HepG2 (cell line): Measurements from ENCODE around the gene GLDC. TPM values are rescaled to one million over a fixed set of nuclear protein-coding genes. Genes with fewer than 3 reads are reported as not detected.

ENCODE experiments used
- CENPX ChIP-seq: sonication (generic); formaldehyde crosslinking; IDR thresholded peaks from 2 replicates; pipeline ENCODE4 v1.9.0; 2021; ENCODE audit warnings: mild to moderate bottlenecking, missing genetic modification reagents, moderate library complexity
- CHD2 ChIP-seq: IDR thresholded peaks from 2 replicates; pipeline ENCODE4 v1.6.1; 2011; ENCODE audit warnings: low read depth, low read length, improper control_type of control experiment
- EHMT2 ChIP-seq: fragments of 200-600 bp; sonication (generic); IDR thresholded peaks from 2 replicates; pipeline ENCODE4 v1.7.0; 2017; ENCODE audit warnings: antibody characterized with exemption, low read depth, low read length, borderline replicate concordance
- GATA4 ChIP-seq: sonication (generic); IDR thresholded peaks from 2 replicates; pipeline ENCODE4 v1.6.1; 2016; ENCODE audit warnings: antibody characterized with exemption, low read depth, borderline replicate concordance
- JARID2 ChIP-seq: sonication (generic); formaldehyde crosslinking; IDR thresholded peaks from 2 replicates; pipeline ENCODE4 v1.8.1; 2023; ENCODE audit warnings: missing genetic modification reagents, inconsistent platforms; ENCODE audit not compliant: insufficient replicate concordance
- KDM6A ChIP-seq: IDR thresholded peaks from 2 replicates; pipeline ENCODE4 v1.6.1; 2016; ENCODE audit warnings: low read depth
- POGZ ChIP-seq: sonication (generic); formaldehyde crosslinking; IDR thresholded peaks from 2 replicates; pipeline ENCODE4 v1.4.0; 2020; ENCODE audit warnings: mild to moderate bottlenecking, missing genetic modification reagents
- STAG1 ChIP-seq: sonication (generic); formaldehyde crosslinking; IDR thresholded peaks from 2 replicates; pipeline ENCODE4 v1.4.0; 2020; ENCODE audit warnings: missing genetic modification reagents
- ZNF468 ChIP-seq: sonication (generic); formaldehyde crosslinking; IDR thresholded peaks from 2 replicates; pipeline ENCODE4 v1.8.0; 2022; ENCODE audit warnings: mild to moderate bottlenecking, moderate library complexity, missing genetic modification reagents
- ZNF772 ChIP-seq: sonication (generic); formaldehyde crosslinking; IDR thresholded peaks from 2 replicates; pipeline ENCODE4 v1.5.0; 2020; ENCODE audit warnings: mild to moderate bottlenecking, missing genetic modification reagents
- ZSCAN22 ChIP-seq: sonication (generic); formaldehyde crosslinking; IDR thresholded peaks from 2 replicates; pipeline ENCODE4 v1.4.0; 2020; ENCODE audit warnings: mild to moderate bottlenecking, missing genetic modification reagents
- polyA plus RNA-seq, 8 experiments: library from polyadenylated mRNA; depleted of rRNA in 3 of 8; stranded (reverse) in 7 of 8; unstranded in 1 of 8; fragments of >200 nt; fragmentation: Illumina TruSeq in 4 of 8; extraction: Trizol in 4 of 8; gene quantifications; 2 replicates each; pipeline versions ENCODE4 v1.2.1 to v1.2.3, GENCODE V29; 2011 to 2016; ENCODE audit warnings: low read depth in 4 of 8, missing spikeins in 1 of 8, mixed read lengths in 1 of 8; ENCODE audit not compliant: insufficient read depth in 1 of 8
- total RNA-seq, 5 experiments: library from RNA; depleted of rRNA; stranded (reverse); fragments of >200 nt; fragmentation: Illumina TruSeq; extraction: Trizol; gene quantifications; 2 replicates each; pipeline ENCODE4 v1.2.3, GENCODE V29; 2016; ENCODE audit warnings: low read depth in 1 of 5
- TF ChIP-seq, protein P1 (sequence below): sonication (generic); formaldehyde crosslinking; IDR thresholded peaks from 2 replicates; pipeline ENCODE4 v1.5.0; 2020; ENCODE audit warnings: mild to moderate bottlenecking, missing genetic modification reagents
- TF ChIP-seq, protein P2 (sequence below): sonication (generic); formaldehyde crosslinking; IDR thresholded peaks from 2 replicates; pipeline ENCODE4 v1.5.0; 2020; ENCODE audit warnings: missing genetic modification reagents
- TF ChIP-seq, protein P3 (sequence below): sonication (generic); formaldehyde crosslinking; IDR thresholded peaks from 2 replicates; pipeline ENCODE4 v1.5.0; 2020; ENCODE audit warnings: mild to moderate bottlenecking, missing genetic modification reagents
- TF ChIP-seq, protein P4 (sequence below): sonication (generic); formaldehyde crosslinking; IDR thresholded peaks from 2 replicates; pipeline ENCODE4 v1.4.0; 2020; ENCODE audit warnings: missing genetic modification reagents, borderline replicate concordance
- TF ChIP-seq, protein P5 (sequence below): sonication (generic); formaldehyde crosslinking; IDR thresholded peaks from 2 replicates; pipeline ENCODE4 v1.4.0; 2020; ENCODE audit warnings: mild to moderate bottlenecking, missing genetic modification reagents
- TF ChIP-seq, protein P6 (sequence below): sonication (generic); formaldehyde crosslinking; IDR thresholded peaks from 2 replicates; pipeline ENCODE4 v1.5.0; 2020; ENCODE audit warnings: missing genetic modification reagents

GLDC gene
- total and polyA plus RNA-seq, 2 of the 13 experiments (the other 11 are each of a cell fraction or from before 2014, with no cell fraction given) = 59.3 to 115 TPM

DNA sequence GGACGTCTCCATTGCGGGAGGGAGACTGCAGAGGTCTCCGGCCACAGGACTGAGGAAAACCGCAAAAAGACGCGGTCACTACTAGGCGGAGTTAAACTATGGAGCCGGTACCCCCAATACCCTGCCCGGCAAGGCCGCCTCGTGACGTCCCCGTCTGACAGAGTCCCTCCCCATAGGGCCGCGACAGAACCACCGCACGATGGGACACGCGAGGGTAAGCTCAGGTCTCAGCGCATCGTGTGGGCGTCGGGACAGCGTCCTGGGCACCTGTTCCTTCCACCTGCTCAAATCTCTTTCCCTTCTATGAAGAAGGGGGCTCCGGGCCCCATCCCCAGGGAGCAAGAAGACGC, 35.2 kb upstream of the GLDC start (continued):
- TF ChIP-seq CENPX (CRISPR knock-in tag) (no peak), ZSCAN22 (CRISPR knock-in tag) (0 out of 2 replicates have a peak, but pooled peaks have one; percentile 55), ZNF468 (no peak; the same call in 1 of the 2 replicates), POGZ (CRISPR knock-in tag) (no peak), STAG1 (CRISPR knock-in tag) (no peak), JARID2 (CRISPR knock-in tag) (no peak), EHMT2 (no peak), CHD2 (no peak), ZNF772 (no peak), KDM6A (CRISPR knock-in tag) (no peak), GATA4 (no peak)
- TF ChIP-seq, protein P1, sequence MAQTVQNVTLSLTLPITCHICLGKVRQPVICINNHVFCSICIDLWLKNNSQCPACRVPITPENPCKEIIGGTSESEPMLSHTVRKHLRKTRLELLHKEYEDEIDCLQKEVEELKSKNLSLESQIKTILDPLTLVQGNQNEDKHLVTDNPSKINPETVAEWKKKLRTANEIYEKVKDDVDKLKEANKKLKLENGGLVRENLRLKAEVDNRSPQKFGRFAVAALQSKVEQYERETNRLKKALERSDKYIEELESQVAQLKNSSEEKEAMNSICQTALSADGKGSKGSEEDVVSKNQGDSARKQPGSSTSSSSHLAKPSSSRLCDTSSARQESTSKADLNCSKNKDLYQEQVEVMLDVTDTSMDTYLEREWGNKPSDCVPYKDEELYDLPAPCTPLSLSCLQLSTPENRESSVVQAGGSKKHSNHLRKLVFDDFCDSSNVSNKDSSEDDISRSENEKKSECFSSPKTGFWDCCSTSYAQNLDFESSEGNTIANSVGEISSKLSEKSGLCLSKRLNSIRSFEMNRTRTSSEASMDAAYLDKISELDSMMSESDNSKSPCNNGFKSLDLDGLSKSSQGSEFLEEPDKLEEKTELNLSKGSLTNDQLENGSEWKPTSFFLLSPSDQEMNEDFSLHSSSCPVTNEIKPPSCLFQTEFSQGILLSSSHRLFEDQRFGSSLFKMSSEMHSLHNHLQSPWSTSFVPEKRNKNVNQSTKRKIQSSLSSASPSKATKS = 0 out of 2 replicates have a peak, but pooled peaks have one; percentile 1
- TF ChIP-seq, protein P2, sequence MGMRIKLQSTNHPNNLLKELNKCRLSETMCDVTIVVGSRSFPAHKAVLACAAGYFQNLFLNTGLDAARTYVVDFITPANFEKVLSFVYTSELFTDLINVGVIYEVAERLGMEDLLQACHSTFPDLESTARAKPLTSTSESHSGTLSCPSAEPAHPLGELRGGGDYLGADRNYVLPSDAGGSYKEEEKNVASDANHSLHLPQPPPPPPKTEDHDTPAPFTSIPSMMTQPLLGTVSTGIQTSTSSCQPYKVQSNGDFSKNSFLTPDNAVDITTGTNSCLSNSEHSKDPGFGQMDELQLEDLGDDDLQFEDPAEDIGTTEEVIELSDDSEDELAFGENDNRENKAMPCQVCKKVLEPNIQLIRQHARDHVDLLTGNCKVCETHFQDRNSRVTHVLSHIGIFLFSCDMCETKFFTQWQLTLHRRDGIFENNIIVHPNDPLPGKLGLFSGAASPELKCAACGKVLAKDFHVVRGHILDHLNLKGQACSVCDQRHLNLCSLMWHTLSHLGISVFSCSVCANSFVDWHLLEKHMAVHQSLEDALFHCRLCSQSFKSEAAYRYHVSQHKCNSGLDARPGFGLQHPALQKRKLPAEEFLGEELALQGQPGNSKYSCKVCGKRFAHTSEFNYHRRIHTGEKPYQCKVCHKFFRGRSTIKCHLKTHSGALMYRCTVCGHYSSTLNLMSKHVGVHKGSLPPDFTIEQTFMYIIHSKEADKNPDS (CRISPR knock-in tag) = no peak
- TF ChIP-seq, protein P3, sequence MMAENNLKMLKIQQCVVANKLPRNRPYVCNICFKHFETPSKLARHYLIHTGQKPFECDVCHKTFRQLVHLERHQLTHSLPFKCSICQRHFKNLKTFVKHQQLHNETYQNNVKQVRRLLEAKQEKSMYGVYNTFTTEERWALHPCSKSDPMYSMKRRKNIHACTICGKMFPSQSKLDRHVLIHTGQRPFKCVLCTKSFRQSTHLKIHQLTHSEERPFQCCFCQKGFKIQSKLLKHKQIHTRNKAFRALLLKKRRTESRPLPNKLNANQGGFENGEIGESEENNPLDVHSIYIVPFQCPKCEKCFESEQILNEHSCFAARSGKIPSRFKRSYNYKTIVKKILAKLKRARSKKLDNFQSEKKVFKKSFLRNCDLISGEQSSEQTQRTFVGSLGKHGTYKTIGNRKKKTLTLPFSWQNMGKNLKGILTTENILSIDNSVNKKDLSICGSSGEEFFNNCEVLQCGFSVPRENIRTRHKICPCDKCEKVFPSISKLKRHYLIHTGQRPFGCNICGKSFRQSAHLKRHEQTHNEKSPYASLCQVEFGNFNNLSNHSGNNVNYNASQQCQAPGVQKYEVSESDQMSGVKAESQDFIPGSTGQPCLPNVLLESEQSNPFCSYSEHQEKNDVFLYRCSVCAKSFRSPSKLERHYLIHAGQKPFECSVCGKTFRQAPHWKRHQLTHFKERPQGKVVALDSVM (CRISPR knock-in tag) = no peak
- TF ChIP-seq, protein P4, sequence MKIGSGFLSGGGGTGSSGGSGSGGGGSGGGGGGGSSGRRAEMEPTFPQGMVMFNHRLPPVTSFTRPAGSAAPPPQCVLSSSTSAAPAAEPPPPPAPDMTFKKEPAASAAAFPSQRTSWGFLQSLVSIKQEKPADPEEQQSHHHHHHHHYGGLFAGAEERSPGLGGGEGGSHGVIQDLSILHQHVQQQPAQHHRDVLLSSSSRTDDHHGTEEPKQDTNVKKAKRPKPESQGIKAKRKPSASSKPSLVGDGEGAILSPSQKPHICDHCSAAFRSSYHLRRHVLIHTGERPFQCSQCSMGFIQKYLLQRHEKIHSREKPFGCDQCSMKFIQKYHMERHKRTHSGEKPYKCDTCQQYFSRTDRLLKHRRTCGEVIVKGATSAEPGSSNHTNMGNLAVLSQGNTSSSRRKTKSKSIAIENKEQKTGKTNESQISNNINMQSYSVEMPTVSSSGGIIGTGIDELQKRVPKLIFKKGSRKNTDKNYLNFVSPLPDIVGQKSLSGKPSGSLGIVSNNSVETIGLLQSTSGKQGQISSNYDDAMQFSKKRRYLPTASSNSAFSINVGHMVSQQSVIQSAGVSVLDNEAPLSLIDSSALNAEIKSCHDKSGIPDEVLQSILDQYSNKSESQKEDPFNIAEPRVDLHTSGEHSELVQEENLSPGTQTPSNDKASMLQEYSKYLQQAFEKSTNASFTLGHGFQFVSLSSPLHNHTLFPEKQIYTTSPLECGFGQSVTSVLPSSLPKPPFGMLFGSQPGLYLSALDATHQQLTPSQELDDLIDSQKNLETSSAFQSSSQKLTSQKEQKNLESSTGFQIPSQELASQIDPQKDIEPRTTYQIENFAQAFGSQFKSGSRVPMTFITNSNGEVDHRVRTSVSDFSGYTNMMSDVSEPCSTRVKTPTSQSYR (CRISPR knock-in tag) = no peak
- TF ChIP-seq, protein P5, sequence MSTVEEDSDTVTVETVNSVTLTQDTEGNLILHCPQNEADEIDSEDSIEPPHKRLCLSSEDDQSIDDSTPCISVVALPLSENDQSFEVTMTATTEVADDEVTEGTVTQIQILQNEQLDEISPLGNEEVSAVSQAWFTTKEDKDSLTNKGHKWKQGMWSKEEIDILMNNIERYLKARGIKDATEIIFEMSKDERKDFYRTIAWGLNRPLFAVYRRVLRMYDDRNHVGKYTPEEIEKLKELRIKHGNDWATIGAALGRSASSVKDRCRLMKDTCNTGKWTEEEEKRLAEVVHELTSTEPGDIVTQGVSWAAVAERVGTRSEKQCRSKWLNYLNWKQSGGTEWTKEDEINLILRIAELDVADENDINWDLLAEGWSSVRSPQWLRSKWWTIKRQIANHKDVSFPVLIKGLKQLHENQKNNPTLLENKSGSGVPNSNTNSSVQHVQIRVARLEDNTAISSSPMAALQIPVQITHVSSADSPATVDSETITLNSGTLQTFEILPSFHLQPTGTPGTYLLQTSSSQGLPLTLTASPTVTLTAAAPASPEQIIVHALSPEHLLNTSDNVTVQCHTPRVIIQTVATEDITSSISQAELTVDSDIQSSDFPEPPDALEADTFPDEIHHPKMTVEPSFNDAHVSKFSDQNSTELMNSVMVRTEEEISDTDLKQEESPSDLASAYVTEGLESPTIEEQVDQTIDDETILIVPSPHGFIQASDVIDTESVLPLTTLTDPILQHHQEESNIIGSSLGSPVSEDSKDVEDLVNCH (CRISPR knock-in tag) = 0 out of 2 replicates have a peak, but pooled peaks have one; percentile 40
- TF ChIP-seq, protein P6, sequence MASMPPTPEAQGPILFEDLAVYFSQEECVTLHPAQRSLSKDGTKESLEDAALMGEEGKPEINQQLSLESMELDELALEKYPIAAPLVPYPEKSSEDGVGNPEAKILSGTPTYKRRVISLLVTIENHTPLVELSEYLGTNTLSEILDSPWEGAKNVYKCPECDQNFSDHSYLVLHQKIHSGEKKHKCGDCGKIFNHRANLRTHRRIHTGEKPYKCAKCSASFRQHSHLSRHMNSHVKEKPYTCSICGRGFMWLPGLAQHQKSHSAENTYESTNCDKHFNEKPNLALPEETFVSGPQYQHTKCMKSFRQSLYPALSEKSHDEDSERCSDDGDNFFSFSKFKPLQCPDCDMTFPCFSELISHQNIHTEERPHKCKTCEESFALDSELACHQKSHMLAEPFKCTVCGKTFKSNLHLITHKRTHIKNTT (CRISPR knock-in tag) = no peak
